ENCODE results near the gene ADGRV1. TPM values are rescaled to one million over a fixed set of nuclear protein-coding genes. Genes with fewer than 3 reads are reported as not detected.
A peak's percentile ranks its signal among the peaks of the same experiment; 100 is the strongest.

Gene ADGRV1
- total and polyA plus RNA-seq, 8 donors, result 0.75 to 10.3 (median 4.0) TPM

DNA sequence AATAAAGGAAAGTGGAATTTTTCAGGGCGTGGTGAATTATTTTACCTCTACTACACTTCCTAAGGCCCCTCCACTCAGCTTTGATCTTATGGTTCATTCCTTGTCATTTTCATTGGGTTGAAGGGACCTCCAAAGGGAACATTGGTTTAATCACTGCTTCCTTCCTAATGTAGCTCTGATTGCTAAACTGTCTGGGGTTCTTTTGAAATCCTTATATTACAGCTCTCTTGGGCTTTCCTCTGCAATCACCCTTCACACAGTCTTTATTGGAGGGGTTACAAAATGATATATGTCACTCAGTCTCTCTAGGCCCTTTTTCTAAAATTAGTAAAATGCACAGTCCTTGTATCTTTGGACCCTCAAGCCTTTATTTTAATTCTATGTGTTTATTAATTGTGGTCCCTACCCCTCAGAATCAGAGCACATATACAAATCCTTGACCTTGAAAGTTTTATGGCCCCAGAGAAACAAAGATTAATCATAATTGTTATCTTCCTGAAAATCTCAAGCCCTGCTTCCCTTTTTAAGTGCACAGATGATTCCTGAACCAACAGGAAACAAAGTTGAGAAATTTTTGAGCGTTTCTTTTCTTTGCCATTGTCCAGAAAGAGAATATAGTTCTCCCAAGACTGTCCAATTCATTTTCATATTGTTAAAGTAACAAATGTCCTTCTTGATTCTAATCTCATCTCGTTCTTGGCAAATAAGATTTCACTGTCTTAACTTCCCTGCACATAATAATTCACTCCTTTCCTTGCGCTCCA, 494.6 kb downstream of the ADGRV1 start:
- H3K4me3 ChIP-seq, result no peak overlapping the region
- WGBS, 5 donors, result 46 to 62% (median 56%) methylated on average over 4 of the region's 4 CpGs
- no peaks in the 10 kb centered on the region for H3K9me3 ChIP-seq
- no peak for DNase-seq
- intact Hi-C loops (cut with DNase I; ENCODE audit: low total_unique reads), result no loop called here
- peaks cover 1 to 16% (median 9%) of the 10 kb centered on the region in 4 donors for H3K4me1 ChIP-seq
- H3K27ac ChIP-seq, result no peak overlapping the region
- H3K36me3 ChIP-seq, result no peaks in the 10 kb centered on the region
- TF ChIP-seq EP300 (IDR thresholded peaks at IDR 0.05) (no peak), POLR2AphosphoS5 (IDR thresholded peaks at IDR 0.05) (no peak), POLR2A (IDR thresholded peaks at IDR 0.05) (no peak)
- TF ChIP-seq, protein P1, sequence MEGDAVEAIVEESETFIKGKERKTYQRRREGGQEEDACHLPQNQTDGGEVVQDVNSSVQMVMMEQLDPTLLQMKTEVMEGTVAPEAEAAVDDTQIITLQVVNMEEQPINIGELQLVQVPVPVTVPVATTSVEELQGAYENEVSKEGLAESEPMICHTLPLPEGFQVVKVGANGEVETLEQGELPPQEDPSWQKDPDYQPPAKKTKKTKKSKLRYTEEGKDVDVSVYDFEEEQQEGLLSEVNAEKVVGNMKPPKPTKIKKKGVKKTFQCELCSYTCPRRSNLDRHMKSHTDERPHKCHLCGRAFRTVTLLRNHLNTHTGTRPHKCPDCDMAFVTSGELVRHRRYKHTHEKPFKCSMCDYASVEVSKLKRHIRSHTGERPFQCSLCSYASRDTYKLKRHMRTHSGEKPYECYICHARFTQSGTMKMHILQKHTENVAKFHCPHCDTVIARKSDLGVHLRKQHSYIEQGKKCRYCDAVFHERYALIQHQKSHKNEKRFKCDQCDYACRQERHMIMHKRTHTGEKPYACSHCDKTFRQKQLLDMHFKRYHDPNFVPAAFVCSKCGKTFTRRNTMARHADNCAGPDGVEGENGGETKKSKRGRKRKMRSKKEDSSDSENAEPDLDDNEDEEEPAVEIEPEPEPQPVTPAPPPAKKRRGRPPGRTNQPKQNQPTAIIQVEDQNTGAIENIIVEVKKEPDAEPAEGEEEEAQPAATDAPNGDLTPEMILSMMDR (IDR thresholded peaks at IDR 0.05), result no peak
- H3K27me3 ChIP-seq, result no peaks in the 10 kb centered on the region

DNA sequence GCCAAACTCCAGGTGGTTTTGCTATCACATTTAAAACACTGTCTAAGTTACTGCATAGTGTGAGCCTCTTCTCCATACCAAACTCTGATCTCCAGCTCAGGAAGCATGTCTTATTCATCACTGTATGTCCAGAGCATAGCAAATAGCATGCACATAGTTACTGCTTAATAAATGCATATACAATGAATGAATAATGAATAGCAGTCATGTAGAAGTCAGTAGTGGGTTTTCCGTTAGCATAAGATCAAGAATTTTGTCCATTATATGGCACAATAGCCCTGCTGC, 495.1 kb downstream of the ADGRV1 start:
- TF ChIP-seq POLR2A (IDR thresholded peaks at IDR 0.05) (no peak), POLR2AphosphoS5 (IDR thresholded peaks at IDR 0.05) (no peak)
- TF ChIP-seq, protein P1 (IDR thresholded peaks at IDR 0.05), result no peak
- no peak for DNase-seq
- intact Hi-C loops (cut with DNase I; ENCODE audit: low total_unique reads), result no loop called here
- Histone ChIP-seq H3K27ac (no peak overlapping the region), H3K4me3 (no peak overlapping the region), H3K4me1 (peaks cover 4 to 19% (median 10%) of the 10 kb centered on the region in 4 donors), H3K36me3 (no peaks in the 10 kb centered on the region), H3K9me3 (no peaks in the 10 kb centered on the region), H3K27me3 (no peaks in the 10 kb centered on the region)
- WGBS, 5 donors, result 70 to 95% (median 91%) methylated on average over 1 of the region's 1 CpG

- 0 to 32% (median 17%) methylated on average over 1 of the region's 1 CpG for WGBS, 5 donors
- no peaks in the 10 kb centered on the region for H3K9me3 ChIP-seq
- intact Hi-C loops (cut with DNase I; ENCODE audit: low total_unique reads), result no loop called here
- H3K27ac ChIP-seq, result peak overlapping the region in 3 of 5 donors; percentile 26 to 71 (median 65)
- no peak overlapping the region for H3K4me3 ChIP-seq
- DNase-seq, result no peak
- H3K4me1 ChIP-seq, result peaks cover 10 to 47% (median 14%) of the 10 kb centered on the region in 4 donors
- TF ChIP-seq, protein P1 (IDR thresholded peaks at IDR 0.05), result no peak
- TF ChIP-seq POLR2A (IDR thresholded peaks at IDR 0.05) (no peak), POLR2AphosphoS5 (IDR thresholded peaks at IDR 0.05) (no peak), EP300 (IDR thresholded peaks at IDR 0.05) (no peak)
- no peaks in the 10 kb centered on the region for H3K36me3 ChIP-seq
- no peaks in the 10 kb centered on the region for H3K27me3 ChIP-seq
Observed at GRCh38 chr5:91058155-91058554, 499.6 kb downstream of the ADGRV1 start.

- Histone ChIP-seq H3K4me1 (peaks cover 10 to 52% (median 14%) of the 10 kb centered on the region in 4 donors), H3K4me3 (no peak overlapping the region), H3K9me3 (no peaks in the 10 kb centered on the region), H3K36me3 (no peaks in the 10 kb centered on the region), H3K27me3 (no peaks in the 10 kb centered on the region), H3K27ac (peak overlapping the region in 3 of 5 donors; percentile 26 to 71 (median 65))
- 51 to 61% (median 53%) methylated on average over 4 of the region's 4 CpGs for WGBS, 5 donors
- intact Hi-C loops (cut with DNase I; ENCODE audit: low total_unique reads), result no loop called here
- DNase-seq, result peak in 1 of 2 donors; percentile 82
- TF ChIP-seq EP300 (IDR thresholded peaks at IDR 0.05) (no peak), POLR2AphosphoS5 (IDR thresholded peaks at IDR 0.05) (peak in 2 of 3 donors; percentile 38 to 79)
Observed at GRCh38 chr5:91058575-91058974, 500.0 kb downstream of the ADGRV1 start.

DNA sequence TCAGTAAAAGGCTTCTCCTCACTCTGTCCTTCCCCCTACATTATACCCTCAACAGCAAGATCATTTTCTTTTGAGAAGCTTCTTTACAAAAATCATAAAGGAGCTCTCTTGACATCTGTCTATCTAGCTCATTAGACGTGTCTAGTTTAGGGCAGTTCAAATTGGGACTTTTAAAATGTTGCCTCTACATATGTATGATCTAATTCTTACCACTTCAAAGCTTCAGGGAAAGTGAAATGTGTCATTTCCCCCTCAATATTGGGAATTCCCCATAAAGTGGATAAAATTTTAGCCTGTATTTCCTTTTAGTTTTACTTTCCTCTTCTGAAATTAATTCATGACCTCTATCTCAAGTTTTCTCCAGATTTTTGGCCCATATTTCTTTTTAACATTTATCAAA, 500.8 kb downstream of the ADGRV1 start:
- TF ChIP-seq POLR2AphosphoS5 (IDR thresholded peaks at IDR 0.05), result no peak
- no peak for TF ChIP-seq POLR2A (IDR thresholded peaks at IDR 0.05)
- TF ChIP-seq, protein P1 (IDR thresholded peaks at IDR 0.05), result no peak
- TF ChIP-seq EP300 (IDR thresholded peaks at IDR 0.05), result no peak
- intact Hi-C loops (cut with DNase I; ENCODE audit: low total_unique reads), result no loop called here
- no peaks in the 10 kb centered on the region for H3K27me3 ChIP-seq
- H3K4me3 ChIP-seq, result no peak overlapping the region
- H3K9me3 ChIP-seq, result no peaks in the 10 kb centered on the region
- H3K4me1 ChIP-seq, result peaks cover 10 to 48% (median 14%) of the 10 kb centered on the region in 4 donors
- H3K27ac ChIP-seq, result peak overlapping the region in 3 of 5 donors; percentile 0 to 66 (median 65)
- H3K36me3 ChIP-seq, result no peaks in the 10 kb centered on the region
- 58 to 82% (median 75%) methylated on average over 1 of the region's 1 CpG for WGBS, 5 donors
- no peak for DNase-seq

Data from stomach (tissue), 9 donors.